ENCODE data around the gene ALG10. TPM values are rescaled to one million over a fixed set of nuclear protein-coding genes. Genes with fewer than 3 reads are reported as not detected.
"Not testable (repeated sequence)": the region's sequence is repeated elsewhere in the genome, so short reads cannot be mapped to it uniquely, and the experiment has no call there.

ALG10 gene
- 10 to 100 TPM; 18.2 to 21.0 TPM for total RNA-seq
- polyA plus RNA-seq = 1 to 10 TPM; 2.9 to 4.0 (median 3.1) TPM
- total RNA-seq = 3.0 to 21.5 (median 12.6) reads per million in 6 experiments

- peaks cover 5 to 29% (median 24%) of the 10 kb centered on the region in 4 donors for H3K4me1 Mint-ChIP-seq
- POLR2A ChIA-PET = interaction anchor here (0.5 to 3.3 kb wide), 14 partner anchors 30 to 1749 kb away, joined by 3 to 72 read pairs (median 4); partner anchors contain the start of gene YARS2
- DNase-seq = peak; percentile 80 to 98 (median 96)
- peak within 1 kb of the TSS; percentile 91 to 98 (median 96) for H3K4me3 Mint-ChIP-seq
- H3K27me3 Mint-ChIP-seq = peaks cover 0 to 2% (median 0%) of the 10 kb centered on the region in 5 donors
- H3K9me3 Mint-ChIP-seq = no peaks in the 10 kb centered on the region
- peak; percentile 97 to 99 for ATAC-seq
- H3K27ac Mint-ChIP-seq = peak within 1 kb of the TSS; percentile 92 to 99 (median 99)
- H3K36me3 Mint-ChIP-seq = peaks cover 0 to 20% (median 0%) of the 10 kb centered on the region in 3 donors
Measured at GRCh38 chr12:34022079-34022830, at the start of gene ALG10. Gene ALG10, plus strand, starts transcription at chr12:34022496. Its CDS starts 104 bp downstream, at chr12:34022600.

- peak overlapping the region in 1 of 10 donors; percentile 57 for H3K27ac Mint-ChIP-seq
- H3K9me3 Mint-ChIP-seq = not testable (repeated sequence)
Measured at GRCh38 chr12:33972884-33973283, 49.4 kb upstream of the ALG10 start.

GRCh38 chr12:33977887-33978286 lies 44.4 kb upstream of the ALG10 start:
- H3K9me3 Mint-ChIP-seq = peaks cover 0 to 9% (median 5%) of the 10 kb centered on the region in 9 donors
- POLR2A ChIA-PET = no interaction called here
- H3K27me3 Mint-ChIP-seq = peaks cover 0 to 14% (median 3%) of the 10 kb centered on the region in 5 donors
- H3K36me3 Mint-ChIP-seq = no peaks in the 10 kb centered on the region
- DNase-seq = no peak
- no peak for ATAC-seq
- no peak overlapping the region for H3K27ac Mint-ChIP-seq
- no peak overlapping the region for H3K4me3 Mint-ChIP-seq
- H3K4me1 Mint-ChIP-seq = no peaks in the 10 kb centered on the region

More at GRCh38 chr12:33972884-33973283, 49.4 kb upstream of the ALG10 start:
- DNase-seq, H3K36me3 Mint-ChIP-seq, H3K27me3 Mint-ChIP-seq, POLR2A ChIA-PET, H3K4me1 Mint-ChIP-seq, ATAC-seq, H3K4me3 Mint-ChIP-seq: not testable (repeated sequence)

- Mint-ChIP-seq H3K4me3 (no peak overlapping the region), H3K36me3 (no peaks in the 10 kb centered on the region), H3K4me1 (no peaks in the 10 kb centered on the region), H3K27ac (no peak overlapping the region), H3K9me3 (peaks cover 0 to 4% (median 0%) of the 10 kb centered on the region in 9 donors), H3K27me3 (peaks cover 2 to 10% (median 8%) of the 10 kb centered on the region in 5 donors)
- POLR2A ChIA-PET = no interaction called here
- ATAC-seq (no peak), DNase-seq (no peak)
Measured at GRCh38 chr12:33988197-33988805, 34.0 kb upstream of the ALG10 start.

- Mint-ChIP-seq H3K4me3 (no peak overlapping the region), H3K27me3 (peaks cover 2 to 10% (median 8%) of the 10 kb centered on the region in 5 donors), H3K4me1 (no peaks in the 10 kb centered on the region), H3K36me3 (no peaks in the 10 kb centered on the region), H3K27ac (no peak overlapping the region), H3K9me3 (peaks cover 0 to 4% (median 0%) of the 10 kb centered on the region in 9 donors)
- POLR2A ChIA-PET = no interaction called here
- DNase-seq = no peak
- ATAC-seq = no peak
Measured at GRCh38 chr12:33988913-33989312, 33.4 kb upstream of the ALG10 start.

GRCh38 chr12:33994857-33995808 lies 27.2 kb upstream of the ALG10 start:
- Mint-ChIP-seq H3K4me1 (no peaks in the 10 kb centered on the region), H3K9me3 (peaks cover 0 to 2% (median 0%) of the 10 kb centered on the region in 9 donors), H3K4me3 (no peak overlapping the region), H3K27me3 (peaks cover 5 to 34% (median 12%) of the 10 kb centered on the region in 5 donors), H3K36me3 (no peaks in the 10 kb centered on the region), H3K27ac (no peak overlapping the region)
- ATAC-seq (no peak), DNase-seq (no peak)
- POLR2A ChIA-PET = no interaction called here

GRCh38 chr12:34008835-34009234 lies 13.5 kb upstream of the ALG10 start:
- not testable (repeated sequence) for H3K27ac Mint-ChIP-seq

GRCh38 chr12:34016361-34016760 lies 5.9 kb upstream of the ALG10 start:
- H3K27ac Mint-ChIP-seq = peak overlapping the region in 1 of 10 donors; percentile 3
- ATAC-seq (no peak), DNase-seq (no peak)
- H3K4me1 Mint-ChIP-seq = peaks cover 0 to 3% (median under 1%) of the 10 kb centered on the region in 4 donors
- POLR2A ChIA-PET = no interaction called here
- peaks cover 0 to 13% (median 4%) of the 10 kb centered on the region in 5 donors for H3K27me3 Mint-ChIP-seq
- no peak overlapping the region for H3K4me3 Mint-ChIP-seq
- H3K9me3 Mint-ChIP-seq = no peaks in the 10 kb centered on the region
- H3K36me3 Mint-ChIP-seq = no peaks in the 10 kb centered on the region

More at GRCh38 chr12:34008835-34009234, 13.5 kb upstream of the ALG10 start:
- H3K4me3 Mint-ChIP-seq, ATAC-seq, H3K4me1 Mint-ChIP-seq, H3K9me3 Mint-ChIP-seq, DNase-seq, POLR2A ChIA-PET, H3K36me3 Mint-ChIP-seq: not testable (repeated sequence)
- peaks cover 10 to 26% (median 14%) of the 10 kb centered on the region in 5 donors for H3K27me3 Mint-ChIP-seq

GRCh38 chr12:34021071-34021470 lies 1.2 kb upstream of the ALG10 start:
- H3K36me3 Mint-ChIP-seq = peaks cover 0 to 15% (median 0%) of the 10 kb centered on the region in 3 donors
- peaks cover 0 to 4% (median 0%) of the 10 kb centered on the region in 5 donors for H3K27me3 Mint-ChIP-seq
- ATAC-seq (no peak), DNase-seq (no peak)
- H3K27ac Mint-ChIP-seq = peak overlapping the region in 6 of 10 donors; percentile 37 to 99 (median 95)
- no peaks in the 10 kb centered on the region for H3K9me3 Mint-ChIP-seq
- peak overlapping the region in 2 of 10 donors; percentile 10 to 36 for H3K4me3 Mint-ChIP-seq
- peaks cover 5 to 29% (median 24%) of the 10 kb centered on the region in 4 donors for H3K4me1 Mint-ChIP-seq
- POLR2A ChIA-PET = interaction anchor here (3.3 kb wide), 1 partner anchor 1265 kb away, joined by 72 read pairs; the partner anchor contains the start of gene YARS2

GRCh38 chr12:34027661-34028060 lies 5.4 kb downstream of the ALG10 start:
- Mint-ChIP-seq H3K4me1 (peaks cover 5 to 17% (median 14%) of the 10 kb centered on the region in 4 donors), H3K36me3 (peaks cover 0 to 46% (median 0%) of the 10 kb centered on the region in 3 donors)
- H3K9me3 Mint-ChIP-seq, POLR2A ChIA-PET, ATAC-seq, DNase-seq, H3K4me3 Mint-ChIP-seq, H3K27ac Mint-ChIP-seq, H3K27me3 Mint-ChIP-seq: not testable (repeated sequence)

- Mint-ChIP-seq H3K9me3 (no peaks in the 10 kb centered on the region), H3K27ac (peak overlapping the region in 2 of 10 donors; percentile 28), H3K36me3 (peaks cover 0 to 36% (median 0%) of the 10 kb centered on the region in 3 donors), H3K27me3 (no peaks in the 10 kb centered on the region), H3K4me3 (no peak overlapping the region), H3K4me1 (peaks cover 0 to 2% (median 0%) of the 10 kb centered on the region in 4 donors)
- DNase-seq = no peak
- no peak for ATAC-seq
- POLR2A ChIA-PET = no interaction called here
Measured at GRCh38 chr12:34030591-34030990, 8.3 kb downstream of the ALG10 start.
